H9 (cell line): ENCODE measurements around the gene MICAL2. TPM values are rescaled to one million over a fixed set of nuclear protein-coding genes. Genes with fewer than 3 reads are reported as not detected.

Source experiments
- DNase-seq: peaks from one replicate; pipeline ENCODE4 v3.0.0-alpha.2; 2017
- H2AFZ ChIP-seq: one replicate; pipeline ENCODE4 v1.6.1; 2013; ENCODE audit warnings: mild to moderate bottlenecking, low read length, control low read depth, moderate library complexity
- H2AK5ac ChIP-seq: 2 replicates; pipeline ENCODE4 v1.6.1; 2013; ENCODE audit warnings: low read length, control low read depth, mixed read lengths; ENCODE audit not compliant: insufficient read length
- H2BK120ac ChIP-seq: one replicate; pipeline ENCODE4 v1.6.1; 2013; ENCODE audit warnings: low read depth, mild to moderate bottlenecking, low read length, control low read depth, inconsistent platforms; ENCODE audit not compliant: poor library complexity, severe bottlenecking
- H2BK12ac ChIP-seq: 2 replicates; pipeline ENCODE4 v1.6.1; 2013; ENCODE audit warnings: low read length, control low read depth, mixed read lengths, low read depth; ENCODE audit not compliant: insufficient read length
- H2BK15ac ChIP-seq: 2 replicates; pipeline ENCODE4 v1.6.1; 2013; ENCODE audit warnings: low read depth, low read length, control low read depth
- H2BK20ac ChIP-seq: one replicate; pipeline ENCODE4 v1.6.1; 2013; ENCODE audit warnings: low read depth, mild to moderate bottlenecking, low read length, control low read depth, inconsistent platforms; ENCODE audit not compliant: poor library complexity, severe bottlenecking
- H2BK5ac ChIP-seq: 2 replicates; pipeline ENCODE4 v1.6.1; 2013; ENCODE audit warnings: low read length, control low read depth, mixed read lengths; ENCODE audit not compliant: insufficient read length
- H3K14ac ChIP-seq: 2 replicates; pipeline ENCODE4 v1.6.1; 2013; ENCODE audit warnings: low read length, control low read depth; ENCODE audit not compliant: insufficient read depth
- H3K18ac ChIP-seq: 2 replicates; pipeline ENCODE4 v1.6.1; 2013; ENCODE audit warnings: low read depth, mild to moderate bottlenecking, mixed read lengths, low read length, control low read depth; ENCODE audit not compliant: insufficient read length
- H3K23ac ChIP-seq: 2 replicates; pipeline ENCODE4 v1.6.1; 2013; ENCODE audit warnings: low read length, control low read depth, mixed read lengths, low read depth; ENCODE audit not compliant: insufficient read length
- H3K23me2 ChIP-seq: 2 replicates; pipeline ENCODE4 v1.6.1; 2013; ENCODE audit warnings: low read depth, mild to moderate bottlenecking, mixed read lengths, low read length, control low read depth; ENCODE audit not compliant: insufficient read length, poor library complexity, severe bottlenecking
- H3K27ac ChIP-seq: 2 replicates; pipeline ENCODE4 v1.5.1; 2013; ENCODE audit warnings: low read length, control low read depth, mixed read lengths, low read depth; ENCODE audit not compliant: insufficient read length
- H3K27me3 ChIP-seq: 2 replicates; pipeline ENCODE4 v1.6.1; 2013; ENCODE audit warnings: low read length, control low read depth, inconsistent platforms; ENCODE audit not compliant: insufficient read depth
- H3K4ac ChIP-seq: 2 replicates; pipeline ENCODE4 v1.6.1; 2013; ENCODE audit warnings: low read depth, mild to moderate bottlenecking, control low read depth, inconsistent platforms, low read length, moderate library complexity
- H3K4me1 ChIP-seq: 2 replicates; pipeline ENCODE4 v1.6.1; 2013; ENCODE audit warnings: low read length, control low read depth, inconsistent platforms; ENCODE audit not compliant: insufficient read depth
- H3K4me2 ChIP-seq: 2 replicates; pipeline ENCODE4 v1.6.1; 2013; ENCODE audit warnings: low read length, control low read depth, mixed read lengths; ENCODE audit not compliant: insufficient read length, insufficient read depth
- H3K56ac ChIP-seq: 2 replicates; pipeline ENCODE4 v1.6.1; 2013; ENCODE audit warnings: low read depth, mild to moderate bottlenecking, mixed read lengths, low read length, control low read depth; ENCODE audit not compliant: insufficient read length
- H3K79me1 ChIP-seq: 2 replicates; pipeline ENCODE4 v1.6.1; 2013; ENCODE audit warnings: low read depth, mild to moderate bottlenecking, moderate library complexity, low read length, control low read depth, inconsistent platforms; ENCODE audit not compliant: insufficient read depth, poor library complexity, severe bottlenecking
- H3K79me2 ChIP-seq: 2 replicates; pipeline ENCODE4 v1.6.1; 2013; ENCODE audit warnings: low read length, control low read depth, inconsistent platforms; ENCODE audit not compliant: insufficient read depth
- H3K9ac ChIP-seq: 2 replicates; pipeline ENCODE4 v1.6.1; 2013; ENCODE audit warnings: low read length, control low read depth, mixed read lengths; ENCODE audit not compliant: insufficient read length; ENCODE audit errors: extremely low read depth
- H3K9me3 ChIP-seq: one replicate; pipeline ENCODE4 v1.6.1; 2013; ENCODE audit warnings: low read depth, low read length, inconsistent platforms; ENCODE audit not compliant: control insufficient read depth
- H3T11ph ChIP-seq: one replicate; pipeline ENCODE4 v1.6.1; 2013; ENCODE audit warnings: mild to moderate bottlenecking, low read length, control low read depth, inconsistent platforms
- H4K20me1 ChIP-seq: one replicate; pipeline ENCODE4 v1.6.1; 2013; ENCODE audit not compliant: control insufficient read depth, insufficient read length, insufficient read depth
- H4K5ac ChIP-seq: 2 replicates; pipeline ENCODE4 v1.6.1; 2013; ENCODE audit warnings: low read depth, mild to moderate bottlenecking, mixed read lengths, low read length, control low read depth; ENCODE audit not compliant: insufficient read length
- H4K8ac ChIP-seq: replicated peaks from 2 replicates; pipeline ENCODE4 v1.6.1; 2013; ENCODE audit warnings: low read length, control low read depth, mixed read lengths, low read depth; ENCODE audit not compliant: insufficient read length
- H4K91ac ChIP-seq: 2 replicates; pipeline ENCODE4 v1.6.1; 2013; ENCODE audit warnings: low read depth, mild to moderate bottlenecking, moderate library complexity, mixed read lengths, low read length, control low read depth; ENCODE audit not compliant: insufficient read length
- H3K27ac Mint-ChIP-seq, 3 experiments: 2 replicates in 2 of 3; 3 replicates in 1 of 3; pipeline ENCODE4 v1.8.0; 2020 to 2021; ENCODE audit warnings: mixed read lengths in 3 of 3, mild to moderate bottlenecking in 1 of 3, moderate library complexity in 1 of 3
- H3K27me3 Mint-ChIP-seq: 2 replicates; pipeline ENCODE4 v1.8.0; 2021; ENCODE audit warnings: low read depth, mild to moderate bottlenecking, moderate library complexity, mixed read lengths
- H3K36me3 Mint-ChIP-seq, 3 experiments: 2 replicates in 2 of 3; 3 replicates in 1 of 3; pipeline ENCODE4 v1.8.0; 2020 to 2021; ENCODE audit warnings: low read depth in 3 of 3, mixed read lengths in 3 of 3; ENCODE audit not compliant: insufficient read depth in 1 of 3
- H3K4me1 Mint-ChIP-seq, 2 experiments: 2 replicates each; pipeline ENCODE4 v1.8.0; 2020; ENCODE audit warnings: mixed read lengths in 2 of 2
- H3K4me3 Mint-ChIP-seq, 2 experiments: 2 replicates in 1 of 2; 3 replicates in 1 of 2; pipeline ENCODE4 v1.8.0; 2020 to 2021; ENCODE audit warnings: mild to moderate bottlenecking in 2 of 2, mixed read lengths in 2 of 2, moderate library complexity in 1 of 2
- H3K9me3 Mint-ChIP-seq, 2 experiments: 2 replicates in 1 of 2; 3 replicates in 1 of 2; pipeline ENCODE4 v1.8.0; 2020; ENCODE audit warnings: mild to moderate bottlenecking in 2 of 2, mixed read lengths in 2 of 2, moderate library complexity in 1 of 2
- WGBS: extraction: QIAGEN DNeasy Blood & Tissue Kit; methylation state at CpG from one replicate; pipeline ENCODE4 v1.1.7; 2013; ENCODE audit warnings: missing lambda C conversion rate, low lambda C conversion rate, mixed read lengths; ENCODE audit not compliant: insufficient read length; ENCODE audit errors: extremely low coverage; 5-methylcytosine and 5-hydroxymethylcytosine counted together
- total RNA-seq: library from RNA; stranded (reverse); gene quantifications from 2 replicates; pipeline ENCODE4 v1.2.1, GENCODE V29; 2021
- TF ChIP-seq, protein P1 (sequence below): fragments of 200-600 bp; sonication (generic); conservative IDR thresholded peaks from 3 replicates; pipeline ENCODE4 v1.8.0; 2021; ENCODE audit warnings: antibody characterized with exemption, mild to moderate bottlenecking

MICAL2 gene
- total RNA-seq, 1 experiment from 2014 or later: 4.7 TPM

DNA sequence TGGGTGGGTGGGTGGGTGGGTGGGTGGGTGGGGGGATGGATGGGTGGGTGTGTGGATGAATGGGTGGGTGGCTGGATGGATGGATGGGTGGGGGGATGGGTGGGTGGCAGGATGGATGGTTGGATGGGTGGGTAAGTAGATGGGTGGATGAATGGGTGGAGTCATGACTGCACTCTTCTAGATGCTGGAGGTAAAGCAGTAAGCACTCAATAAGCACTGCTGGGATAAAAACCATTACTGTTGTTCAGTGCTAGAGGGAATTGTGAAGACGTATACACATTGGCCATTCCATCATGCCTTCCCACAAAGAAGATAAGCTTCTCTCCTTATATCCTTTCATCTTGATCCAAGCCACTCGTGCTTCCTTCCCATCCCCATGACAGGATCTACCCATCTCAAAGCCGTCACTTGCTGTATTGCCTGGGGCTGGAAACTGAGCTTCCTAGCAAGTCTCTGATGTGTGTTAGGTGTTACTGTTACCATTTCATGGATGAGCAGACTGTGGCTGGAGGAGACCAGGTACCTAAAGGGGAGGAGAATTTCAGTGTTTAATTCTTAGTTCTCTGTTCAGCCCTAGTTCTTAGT is 74.8 kb downstream of the MICAL2 start:
- no peaks in the 10 kb centered on the region for H3K9me3 ChIP-seq
- TF ChIP-seq, protein P1, sequence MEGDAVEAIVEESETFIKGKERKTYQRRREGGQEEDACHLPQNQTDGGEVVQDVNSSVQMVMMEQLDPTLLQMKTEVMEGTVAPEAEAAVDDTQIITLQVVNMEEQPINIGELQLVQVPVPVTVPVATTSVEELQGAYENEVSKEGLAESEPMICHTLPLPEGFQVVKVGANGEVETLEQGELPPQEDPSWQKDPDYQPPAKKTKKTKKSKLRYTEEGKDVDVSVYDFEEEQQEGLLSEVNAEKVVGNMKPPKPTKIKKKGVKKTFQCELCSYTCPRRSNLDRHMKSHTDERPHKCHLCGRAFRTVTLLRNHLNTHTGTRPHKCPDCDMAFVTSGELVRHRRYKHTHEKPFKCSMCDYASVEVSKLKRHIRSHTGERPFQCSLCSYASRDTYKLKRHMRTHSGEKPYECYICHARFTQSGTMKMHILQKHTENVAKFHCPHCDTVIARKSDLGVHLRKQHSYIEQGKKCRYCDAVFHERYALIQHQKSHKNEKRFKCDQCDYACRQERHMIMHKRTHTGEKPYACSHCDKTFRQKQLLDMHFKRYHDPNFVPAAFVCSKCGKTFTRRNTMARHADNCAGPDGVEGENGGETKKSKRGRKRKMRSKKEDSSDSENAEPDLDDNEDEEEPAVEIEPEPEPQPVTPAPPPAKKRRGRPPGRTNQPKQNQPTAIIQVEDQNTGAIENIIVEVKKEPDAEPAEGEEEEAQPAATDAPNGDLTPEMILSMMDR: no peak
- H4K20me1 ChIP-seq: no peaks in the 10 kb centered on the region
- Mint-ChIP-seq H3K27ac (no peak overlapping the region), H3K4me3 (no peak overlapping the region), H3K9me3 (no peaks in the 10 kb centered on the region), H3K36me3 (no peaks in the 10 kb centered on the region), H3K4me1 (peaks cover 11 to 13% of the 10 kb centered on the region in 2 experiments), H3K27me3 (no peaks in the 10 kb centered on the region)
- H2BK12ac ChIP-seq: no peak overlapping the region
- no peak overlapping the region for H3K56ac ChIP-seq
- no peaks in the 10 kb centered on the region for H3K79me1 ChIP-seq
- H3K18ac ChIP-seq: no peak overlapping the region
- H3K23me2 ChIP-seq: no peaks in the 10 kb centered on the region
- no peak overlapping the region for H4K8ac ChIP-seq
- H2BK15ac ChIP-seq: no peak overlapping the region
- no peak overlapping the region for H3K4me2 ChIP-seq
- H2BK5ac ChIP-seq: no peak overlapping the region
- no peaks in the 10 kb centered on the region for H3K27me3 ChIP-seq
- no peak overlapping the region for H2BK120ac ChIP-seq
- no peak overlapping the region for H3T11ph ChIP-seq
- H3K14ac ChIP-seq: no peak overlapping the region
- no peak overlapping the region for H3K23ac ChIP-seq
- no peak overlapping the region for H3K27ac ChIP-seq
- no CpG with 5 or more reads among the region's 3 CpGs for WGBS
- H4K91ac ChIP-seq: no peak overlapping the region
- no peak overlapping the region for H2AFZ ChIP-seq
- no peak overlapping the region for H4K5ac ChIP-seq
- no peak overlapping the region for H2AK5ac ChIP-seq
- H3K79me2 ChIP-seq: no peaks in the 10 kb centered on the region
- no peak overlapping the region for H2BK20ac ChIP-seq
- no peak overlapping the region for H3K4ac ChIP-seq
- no peaks in the 10 kb centered on the region for H3K4me1 ChIP-seq
- DNase-seq: no peak
- no peak overlapping the region for H3K9ac ChIP-seq
